WTC11 (cell line): ENCODE measurements around the gene CELF6.
A peak's percentile ranks its signal among the peaks of the same experiment; 100 is the strongest.

ENCODE experiments used
- IRF2 ChIP-seq: sonication (generic); formaldehyde crosslinking; IDR thresholded peaks from 2 replicates; pipeline ENCODE4 v1.8.0; 2022; ENCODE audit warnings: low read depth, missing genetic modification reagents, borderline replicate concordance
- RORB ChIP-seq: fragments of 250-450 bp; sonication (Bioruptor Pico); IDR thresholded peaks from 2 replicates; pipeline ENCODE4 v1.9.0; 2021; ENCODE audit warnings: mild to moderate bottlenecking
- ZNF138 ChIP-seq: sonication (generic); formaldehyde crosslinking; conservative IDR thresholded peaks from 2 replicates; pipeline ENCODE4 v1.8.1; 2022; ENCODE audit warnings: mild to moderate bottlenecking, moderate library complexity, missing genetic modification reagents
- TF ChIP-seq, protein P1 (sequence below): fragments of 200-600 bp; IDR thresholded peaks from 2 replicates; pipeline ENCODE4 v1.8.0; 2022; ENCODE audit warnings: antibody characterized with exemption
- TF ChIP-seq, protein P2 (sequence below): sonication (generic); formaldehyde crosslinking; IDR thresholded peaks from 2 replicates; pipeline ENCODE4 v1.8.1; 2023; ENCODE audit warnings: mild to moderate bottlenecking, missing genetic modification reagents
- TF ChIP-seq, protein P3 (sequence below): sonication (generic); formaldehyde crosslinking; IDR thresholded peaks from 2 replicates; pipeline ENCODE4 v1.8.1; 2023; ENCODE audit warnings: mild to moderate bottlenecking, missing genetic modification reagents, moderate library complexity
- TF ChIP-seq, protein P4 (sequence below): sonication (generic); formaldehyde crosslinking; IDR thresholded peaks from 2 replicates; pipeline ENCODE4 v1.8.1; 2022; ENCODE audit warnings: mild to moderate bottlenecking, missing genetic modification reagents, moderate library complexity, borderline replicate concordance

DNA sequence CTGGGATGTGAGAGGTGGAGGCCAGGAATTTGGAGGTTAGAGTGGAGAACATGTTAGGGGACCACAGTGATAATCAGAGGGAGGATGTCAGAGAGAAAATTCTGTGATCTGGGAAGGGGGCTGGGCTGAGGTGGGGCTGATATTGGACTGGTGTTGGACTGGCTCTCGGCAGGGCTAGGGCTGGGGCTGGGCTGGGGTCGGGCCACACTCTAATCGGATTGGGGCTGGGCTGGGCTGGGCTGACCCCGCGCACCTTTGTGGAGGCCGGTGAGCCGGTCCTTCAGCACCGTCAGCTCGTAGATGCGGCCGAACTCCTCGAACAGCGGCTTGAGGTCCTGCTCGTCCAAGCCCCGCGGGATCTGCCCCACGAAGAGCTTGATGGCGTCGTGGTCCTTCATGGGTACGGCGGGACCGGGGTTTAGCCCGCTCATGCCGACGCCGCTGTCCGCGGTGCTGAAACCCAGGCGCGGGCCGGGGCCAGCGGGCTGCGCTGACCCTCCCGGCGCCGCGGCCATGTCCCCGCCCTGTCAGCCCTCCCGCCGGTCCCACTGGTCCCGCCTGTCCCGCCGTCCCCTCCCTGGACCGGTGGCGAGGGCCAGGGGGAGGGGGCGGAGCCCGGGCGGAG, 485 bp downstream of the CELF6 start:
- TF ChIP-seq, protein P1, sequence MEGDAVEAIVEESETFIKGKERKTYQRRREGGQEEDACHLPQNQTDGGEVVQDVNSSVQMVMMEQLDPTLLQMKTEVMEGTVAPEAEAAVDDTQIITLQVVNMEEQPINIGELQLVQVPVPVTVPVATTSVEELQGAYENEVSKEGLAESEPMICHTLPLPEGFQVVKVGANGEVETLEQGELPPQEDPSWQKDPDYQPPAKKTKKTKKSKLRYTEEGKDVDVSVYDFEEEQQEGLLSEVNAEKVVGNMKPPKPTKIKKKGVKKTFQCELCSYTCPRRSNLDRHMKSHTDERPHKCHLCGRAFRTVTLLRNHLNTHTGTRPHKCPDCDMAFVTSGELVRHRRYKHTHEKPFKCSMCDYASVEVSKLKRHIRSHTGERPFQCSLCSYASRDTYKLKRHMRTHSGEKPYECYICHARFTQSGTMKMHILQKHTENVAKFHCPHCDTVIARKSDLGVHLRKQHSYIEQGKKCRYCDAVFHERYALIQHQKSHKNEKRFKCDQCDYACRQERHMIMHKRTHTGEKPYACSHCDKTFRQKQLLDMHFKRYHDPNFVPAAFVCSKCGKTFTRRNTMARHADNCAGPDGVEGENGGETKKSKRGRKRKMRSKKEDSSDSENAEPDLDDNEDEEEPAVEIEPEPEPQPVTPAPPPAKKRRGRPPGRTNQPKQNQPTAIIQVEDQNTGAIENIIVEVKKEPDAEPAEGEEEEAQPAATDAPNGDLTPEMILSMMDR, result no peak
- TF ChIP-seq, protein P2, sequence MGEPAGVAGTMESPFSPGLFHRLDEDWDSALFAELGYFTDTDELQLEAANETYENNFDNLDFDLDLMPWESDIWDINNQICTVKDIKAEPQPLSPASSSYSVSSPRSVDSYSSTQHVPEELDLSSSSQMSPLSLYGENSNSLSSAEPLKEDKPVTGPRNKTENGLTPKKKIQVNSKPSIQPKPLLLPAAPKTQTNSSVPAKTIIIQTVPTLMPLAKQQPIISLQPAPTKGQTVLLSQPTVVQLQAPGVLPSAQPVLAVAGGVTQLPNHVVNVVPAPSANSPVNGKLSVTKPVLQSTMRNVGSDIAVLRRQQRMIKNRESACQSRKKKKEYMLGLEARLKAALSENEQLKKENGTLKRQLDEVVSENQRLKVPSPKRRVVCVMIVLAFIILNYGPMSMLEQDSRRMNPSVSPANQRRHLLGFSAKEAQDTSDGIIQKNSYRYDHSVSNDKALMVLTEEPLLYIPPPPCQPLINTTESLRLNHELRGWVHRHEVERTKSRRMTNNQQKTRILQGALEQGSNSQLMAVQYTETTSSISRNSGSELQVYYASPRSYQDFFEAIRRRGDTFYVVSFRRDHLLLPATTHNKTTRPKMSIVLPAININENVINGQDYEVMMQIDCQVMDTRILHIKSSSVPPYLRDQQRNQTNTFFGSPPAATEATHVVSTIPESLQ (CRISPR knock-in tag), result 0 out of 2 replicates have a peak, but pooled peaks have one; percentile 64
- TF ChIP-seq IRF2 (CRISPR knock-in tag) (peak; percentile 92; the same call in 1 of the 2 replicates), ZNF138 (peak; percentile 90), RORB (CRISPR knock-in tag) (no peak)
- TF ChIP-seq, protein P3, sequence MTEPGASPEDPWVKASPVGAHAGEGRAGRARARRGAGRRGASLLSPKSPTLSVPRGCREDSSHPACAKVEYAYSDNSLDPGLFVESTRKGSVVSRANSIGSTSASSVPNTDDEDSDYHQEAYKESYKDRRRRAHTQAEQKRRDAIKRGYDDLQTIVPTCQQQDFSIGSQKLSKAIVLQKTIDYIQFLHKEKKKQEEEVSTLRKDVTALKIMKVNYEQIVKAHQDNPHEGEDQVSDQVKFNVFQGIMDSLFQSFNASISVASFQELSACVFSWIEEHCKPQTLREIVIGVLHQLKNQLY (CRISPR knock-in tag), result peak; percentile 96; the same call in 1 of the 2 replicates
- TF ChIP-seq, protein P4, sequence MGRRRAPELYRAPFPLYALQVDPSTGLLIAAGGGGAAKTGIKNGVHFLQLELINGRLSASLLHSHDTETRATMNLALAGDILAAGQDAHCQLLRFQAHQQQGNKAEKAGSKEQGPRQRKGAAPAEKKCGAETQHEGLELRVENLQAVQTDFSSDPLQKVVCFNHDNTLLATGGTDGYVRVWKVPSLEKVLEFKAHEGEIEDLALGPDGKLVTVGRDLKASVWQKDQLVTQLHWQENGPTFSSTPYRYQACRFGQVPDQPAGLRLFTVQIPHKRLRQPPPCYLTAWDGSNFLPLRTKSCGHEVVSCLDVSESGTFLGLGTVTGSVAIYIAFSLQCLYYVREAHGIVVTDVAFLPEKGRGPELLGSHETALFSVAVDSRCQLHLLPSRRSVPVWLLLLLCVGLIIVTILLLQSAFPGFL, result peak; percentile 95; the same call in 1 of the 2 replicates
